ENCODE data around the gene CAPN1.

The CAPN1 gene

GRCh38 chr11:65219930-65220213, 38.1 kb downstream of the CAPN1 start:
- no peak for TF ChIP-seq CTCF (IDR thresholded peaks at IDR 0.05; ENCODE audit: low read length, missing control alignments)
- no peak overlapping the region for H3K4me3 ChIP-seq (replicated peaks; ENCODE audit: low read depth, low read length)
- DNase-seq (ENCODE audit: low read depth): no peak

- TF ChIP-seq CTCF (IDR thresholded peaks at IDR 0.05; ENCODE audit: low read length, missing control alignments): no peak
- no peak overlapping the region for H3K4me3 ChIP-seq (replicated peaks; ENCODE audit: low read depth, low read length)
- DNase-seq (ENCODE audit: low read depth): no peak
Observed at GRCh38 chr11:65221026-65221425, 39.3 kb downstream of the CAPN1 start.

DNA sequence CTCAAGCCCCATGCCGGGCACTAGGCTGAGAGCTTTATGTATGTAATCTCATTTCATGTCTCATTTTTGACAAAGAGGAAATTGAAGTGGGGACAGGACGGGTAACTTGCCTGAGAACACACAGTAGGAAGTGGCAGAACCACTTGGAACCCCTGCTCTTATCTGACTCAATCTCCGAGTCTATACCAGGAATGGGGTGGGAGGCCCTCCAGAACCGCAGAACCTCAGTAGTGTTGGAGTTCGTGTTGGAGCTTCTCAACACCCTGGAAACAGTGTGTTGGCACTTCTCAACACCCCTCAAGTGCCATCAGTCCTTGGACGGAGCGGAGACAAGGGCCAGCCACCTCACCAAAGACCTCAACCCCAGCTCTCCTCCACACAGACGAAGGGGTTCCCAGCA, 41.3 kb downstream of the CAPN1 start:
- TF ChIP-seq CTCF (IDR thresholded peaks at IDR 0.05; ENCODE audit: low read length, missing control alignments): no peak
- H3K4me3 ChIP-seq (replicated peaks; ENCODE audit: low read depth, low read length): no peak overlapping the region
- DNase-seq (ENCODE audit: low read depth): no peak

GRCh38 chr11:65224930-65225278, 43.2 kb downstream of the CAPN1 start:
- TF ChIP-seq CTCF (IDR thresholded peaks at IDR 0.05; ENCODE audit: low read length, missing control alignments): no peak
- DNase-seq (ENCODE audit: low read depth): peak; percentile 74
- no peak overlapping the region for H3K4me3 ChIP-seq (replicated peaks; ENCODE audit: low read depth, low read length)

DNA sequence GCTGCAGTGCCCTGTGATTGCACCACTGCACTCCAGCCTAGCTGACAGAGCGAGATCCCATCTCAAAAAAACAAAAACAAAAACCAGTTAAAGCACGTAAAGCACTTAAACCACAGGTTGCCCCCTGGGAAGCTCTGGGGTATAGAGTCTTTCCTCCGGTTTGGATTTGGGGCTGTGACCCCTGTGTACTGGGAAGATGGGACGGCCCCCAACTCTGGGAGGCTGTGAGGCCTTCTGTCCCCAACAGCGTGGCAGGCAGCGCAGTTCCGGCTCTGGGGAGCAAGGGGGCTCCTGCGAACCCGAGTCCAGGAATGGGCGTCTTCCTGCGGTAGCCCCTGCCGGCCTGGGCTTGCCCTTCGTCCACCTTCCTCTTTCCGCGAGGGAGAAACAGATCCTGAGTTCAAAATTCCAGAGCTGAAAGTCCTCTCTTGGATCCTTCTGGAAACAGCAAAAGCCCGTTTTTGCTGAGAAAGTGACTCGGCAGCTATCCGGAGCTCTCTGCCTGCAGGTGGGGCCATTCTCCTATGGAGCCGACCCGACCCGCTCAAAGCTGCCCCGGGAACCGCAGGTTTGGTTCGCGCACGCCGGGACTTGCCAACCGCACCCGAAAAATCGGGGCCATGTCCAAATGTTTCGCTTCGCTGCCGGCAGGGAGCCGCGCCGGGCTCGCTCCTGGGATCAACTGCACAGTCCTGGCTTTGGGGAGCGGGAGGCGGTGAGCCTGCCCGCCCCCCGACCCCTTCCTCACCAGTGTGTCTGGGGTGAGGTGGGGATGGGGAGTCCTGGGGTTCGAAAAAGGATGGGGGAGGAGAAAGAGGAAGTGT, 43.8 kb downstream of the CAPN1 start:
- peak overlapping the region; percentile 41 for H3K4me3 ChIP-seq (replicated peaks; ENCODE audit: low read depth, low read length)
- peak; percentile 61 for TF ChIP-seq CTCF (IDR thresholded peaks at IDR 0.05; ENCODE audit: low read length, missing control alignments)
- DNase-seq (ENCODE audit: low read depth): peak; percentile 66

- no peak for DNase-seq (ENCODE audit: low read depth)
- peak overlapping the region; percentile 41 for H3K4me3 ChIP-seq (replicated peaks; ENCODE audit: low read depth, low read length)
- no peak for TF ChIP-seq CTCF (IDR thresholded peaks at IDR 0.05; ENCODE audit: low read length, missing control alignments)
Observed at GRCh38 chr11:65226103-65226442, 44.3 kb downstream of the CAPN1 start.

GRCh38 chr11:65227879-65228278, 46.2 kb downstream of the CAPN1 start:
- H3K4me3 ChIP-seq (replicated peaks; ENCODE audit: low read depth, low read length): no peak overlapping the region
- DNase-seq (ENCODE audit: low read depth): no peak
- no peak for TF ChIP-seq CTCF (IDR thresholded peaks at IDR 0.05; ENCODE audit: low read length, missing control alignments)
